Osteocyte (in vitro differentiated cells): Measurements from ENCODE around the gene SORL1. TPM values are rescaled to one million over a fixed set of nuclear protein-coding genes. Genes with fewer than 3 reads are reported as not detected.

Source experiments
- DNase-seq: peaks from one replicate; pipeline ENCODE4 v3.0.0; 2021; ENCODE audit warnings: mixed read lengths; ENCODE audit not compliant: unreplicated experiment; ENCODE audit errors: extremely low spot score
- H3K27ac Mint-ChIP-seq: one replicate; pipeline ENCODE4 v1.8.0; 2021; ENCODE audit warnings: mild to moderate bottlenecking, mixed read lengths; ENCODE audit not compliant: unreplicated experiment
- H3K27me3 Mint-ChIP-seq: one replicate; pipeline ENCODE4 v1.8.0; 2021; ENCODE audit warnings: mixed read lengths; ENCODE audit not compliant: unreplicated experiment
- H3K36me3 Mint-ChIP-seq: one replicate; pipeline ENCODE4 v1.8.0; 2021; ENCODE audit warnings: mixed read lengths; ENCODE audit not compliant: unreplicated experiment
- H3K4me1 Mint-ChIP-seq: one replicate; pipeline ENCODE4 v1.8.0; 2021; ENCODE audit warnings: mixed read lengths; ENCODE audit not compliant: unreplicated experiment
- H3K4me3 Mint-ChIP-seq: one replicate; pipeline ENCODE4 v1.8.0; 2021; ENCODE audit warnings: mild to moderate bottlenecking, moderate library complexity, mixed read lengths; ENCODE audit not compliant: unreplicated experiment
- H3K9me3 Mint-ChIP-seq: one replicate; pipeline ENCODE4 v1.8.0; 2021; ENCODE audit warnings: mixed read lengths; ENCODE audit not compliant: unreplicated experiment
- total RNA-seq: library from RNA; stranded (reverse); gene quantifications from 2 replicates; pipeline ENCODE4 v1.2.1, GENCODE V29; 2021
- TF ChIP-seq, protein P1 (sequence below): fragments of 200-600 bp; sonication (generic); IDR thresholded peaks from 2 replicates; pipeline ENCODE4 v1.5.0; 2021; ENCODE audit warnings: antibody characterized with exemption, mild to moderate bottlenecking, moderate library complexity

The SORL1 gene
- total RNA-seq, 1 donor from 2014 or later, result 3.1 TPM

DNA sequence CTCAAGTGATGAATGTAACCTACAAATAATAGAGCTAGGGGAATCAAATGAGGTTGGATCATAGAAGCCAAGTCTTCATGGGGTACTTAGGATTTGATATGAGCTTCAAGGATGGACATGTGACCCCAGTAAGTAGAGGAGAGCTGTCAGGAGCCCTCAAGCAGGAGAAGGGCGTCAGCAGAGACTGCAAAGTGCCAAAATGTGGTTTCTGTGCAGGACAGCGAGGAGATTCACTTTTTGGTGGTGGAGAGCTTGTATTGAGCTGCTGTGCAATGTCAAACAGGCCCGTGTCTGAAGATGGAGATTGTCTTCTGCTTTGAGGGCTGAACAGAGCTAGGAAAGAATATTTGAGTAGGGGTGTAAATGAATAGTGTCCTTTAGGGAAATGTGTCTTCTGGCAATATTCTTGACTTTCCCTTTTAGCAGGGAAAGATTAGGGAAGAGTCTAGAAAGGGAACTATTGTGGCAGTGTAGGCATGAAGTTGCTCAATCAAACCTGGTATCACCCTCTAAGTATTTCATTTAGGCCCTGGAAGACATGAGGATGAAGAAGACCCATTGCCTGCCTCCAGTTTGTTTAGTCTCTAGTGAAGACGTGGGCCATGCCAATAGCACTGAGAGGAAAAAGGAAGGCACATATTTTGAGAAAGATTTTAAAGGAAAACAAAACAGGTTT lies 31.8 kb downstream of the SORL1 start:
- no peak overlapping the region for H3K27ac Mint-ChIP-seq

DNA sequence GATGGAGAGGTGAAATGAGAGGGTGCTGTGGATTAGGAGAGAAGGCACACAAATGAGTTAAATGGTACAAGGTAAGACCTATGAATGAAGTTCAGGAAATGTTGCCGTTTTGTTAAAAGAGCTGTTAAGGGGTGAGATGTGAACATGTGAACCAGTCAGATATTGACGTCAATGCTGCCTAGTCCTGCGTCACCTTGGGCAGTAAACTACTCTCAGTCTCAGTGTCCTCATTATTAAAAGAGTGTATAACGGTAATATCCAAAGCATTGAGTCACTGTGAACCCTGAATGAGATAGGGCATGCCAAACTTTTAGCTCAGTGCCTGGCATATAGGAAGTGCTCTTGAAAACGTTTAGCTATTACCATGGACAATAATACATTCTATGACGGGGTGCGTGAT lies 33.1 kb downstream of the SORL1 start:
- no peak overlapping the region for H3K4me3 Mint-ChIP-seq

More for the DNA sequence above, 31.8 kb downstream of the SORL1 start:
- DNase-seq, result no peak
- Mint-ChIP-seq H3K27me3 (peaks cover 5% of the 10 kb centered on the region), H3K4me3 (no peak overlapping the region), H3K4me1 (peaks cover 19% of the 10 kb centered on the region), H3K36me3 (no peaks in the 10 kb centered on the region), H3K9me3 (no peaks in the 10 kb centered on the region)
- TF ChIP-seq, protein P1, sequence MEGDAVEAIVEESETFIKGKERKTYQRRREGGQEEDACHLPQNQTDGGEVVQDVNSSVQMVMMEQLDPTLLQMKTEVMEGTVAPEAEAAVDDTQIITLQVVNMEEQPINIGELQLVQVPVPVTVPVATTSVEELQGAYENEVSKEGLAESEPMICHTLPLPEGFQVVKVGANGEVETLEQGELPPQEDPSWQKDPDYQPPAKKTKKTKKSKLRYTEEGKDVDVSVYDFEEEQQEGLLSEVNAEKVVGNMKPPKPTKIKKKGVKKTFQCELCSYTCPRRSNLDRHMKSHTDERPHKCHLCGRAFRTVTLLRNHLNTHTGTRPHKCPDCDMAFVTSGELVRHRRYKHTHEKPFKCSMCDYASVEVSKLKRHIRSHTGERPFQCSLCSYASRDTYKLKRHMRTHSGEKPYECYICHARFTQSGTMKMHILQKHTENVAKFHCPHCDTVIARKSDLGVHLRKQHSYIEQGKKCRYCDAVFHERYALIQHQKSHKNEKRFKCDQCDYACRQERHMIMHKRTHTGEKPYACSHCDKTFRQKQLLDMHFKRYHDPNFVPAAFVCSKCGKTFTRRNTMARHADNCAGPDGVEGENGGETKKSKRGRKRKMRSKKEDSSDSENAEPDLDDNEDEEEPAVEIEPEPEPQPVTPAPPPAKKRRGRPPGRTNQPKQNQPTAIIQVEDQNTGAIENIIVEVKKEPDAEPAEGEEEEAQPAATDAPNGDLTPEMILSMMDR, result no peak

DNA sequence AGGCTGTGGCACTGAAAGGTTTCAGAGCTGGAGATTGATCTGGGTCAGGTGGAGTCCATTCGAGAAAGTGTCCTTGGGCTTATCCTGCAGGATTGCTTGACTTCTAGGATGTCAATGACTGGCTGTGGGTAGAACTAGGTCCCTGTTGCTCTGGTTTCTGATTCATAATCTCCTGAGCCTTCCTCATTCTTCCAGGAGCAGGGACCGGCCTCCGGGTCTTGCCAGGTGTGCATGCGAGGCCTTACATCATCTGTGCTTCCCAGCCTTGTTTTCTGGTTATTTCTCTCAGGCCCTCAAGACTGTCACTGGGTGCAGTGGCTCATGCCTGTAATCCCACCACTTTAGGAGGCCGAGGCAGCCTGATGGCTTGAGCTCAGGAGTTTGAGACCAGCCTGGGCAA lies 33.9 kb downstream of the SORL1 start:
- Mint-ChIP-seq H3K4me1 (peaks cover 9% of the 10 kb centered on the region), H3K4me3 (no peak overlapping the region), H3K27me3 (peaks cover 7% of the 10 kb centered on the region), H3K9me3 (no peaks in the 10 kb centered on the region), H3K27ac (no peak overlapping the region), H3K36me3 (no peaks in the 10 kb centered on the region)
- DNase-seq, result no peak
- TF ChIP-seq, protein P1, result no peak

More for the DNA sequence above, 33.1 kb downstream of the SORL1 start:
- Mint-ChIP-seq H3K27ac (no peak overlapping the region), H3K27me3 (peaks cover 2% of the 10 kb centered on the region), H3K9me3 (no peaks in the 10 kb centered on the region), H3K4me1 (peaks cover 9% of the 10 kb centered on the region), H3K36me3 (no peaks in the 10 kb centered on the region)
- DNase-seq, result no peak
- TF ChIP-seq, protein P1, result no peak

DNA sequence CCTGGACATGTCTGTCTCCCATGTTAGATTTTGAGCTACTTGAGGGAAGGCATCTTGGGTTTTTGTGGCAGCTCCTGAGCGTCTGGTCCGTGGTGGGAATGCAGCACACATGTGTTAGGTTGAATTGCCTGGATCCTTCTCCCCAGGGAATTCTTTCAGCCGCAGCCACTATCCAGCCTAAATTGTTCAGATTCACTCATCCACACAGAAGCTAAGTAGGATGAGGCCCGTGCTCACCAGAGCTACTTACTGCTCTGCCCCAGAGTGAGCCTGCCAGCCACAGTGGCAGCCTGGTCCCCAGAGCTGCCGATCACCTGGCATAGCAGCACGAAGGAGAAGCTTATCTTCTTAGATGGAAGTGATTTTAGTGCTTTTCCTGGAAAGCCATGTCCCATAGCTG lies 35.1 kb downstream of the SORL1 start:
- no peak overlapping the region for H3K27ac Mint-ChIP-seq
- no peak overlapping the region for H3K4me3 Mint-ChIP-seq
- H3K9me3 Mint-ChIP-seq, result no peaks in the 10 kb centered on the region
- peaks cover 5% of the 10 kb centered on the region for H3K4me1 Mint-ChIP-seq
- H3K27me3 Mint-ChIP-seq, result peaks cover 7% of the 10 kb centered on the region
- DNase-seq, result no peak
- TF ChIP-seq, protein P1, result no peak
- H3K36me3 Mint-ChIP-seq, result no peaks in the 10 kb centered on the region

DNA sequence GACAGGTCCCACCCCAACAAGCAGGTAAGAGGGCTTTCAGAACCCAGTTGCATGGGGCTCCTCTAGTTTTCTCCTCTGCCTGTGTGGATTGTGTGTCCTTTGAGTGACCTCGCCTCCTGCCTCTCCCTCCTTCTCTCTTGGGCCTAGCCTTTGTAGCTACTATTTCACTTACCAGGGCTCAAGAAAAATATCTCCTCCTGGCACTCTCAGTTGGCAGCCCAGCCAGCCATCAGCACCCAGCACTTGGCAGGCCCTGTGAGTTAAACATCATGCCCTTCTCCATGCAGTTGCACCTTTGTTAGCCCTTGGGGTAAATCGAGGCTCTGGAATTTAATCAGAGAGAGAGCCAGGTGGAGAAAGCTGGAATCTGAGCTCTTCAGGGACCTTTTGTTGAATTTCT lies 36.1 kb downstream of the SORL1 start:
- Mint-ChIP-seq H3K4me1 (no peaks in the 10 kb centered on the region), H3K36me3 (no peaks in the 10 kb centered on the region), H3K4me3 (no peak overlapping the region), H3K9me3 (no peaks in the 10 kb centered on the region), H3K27me3 (peaks cover 7% of the 10 kb centered on the region), H3K27ac (no peak overlapping the region)
- no peak for DNase-seq
- TF ChIP-seq, protein P1, result no peak
